Sigmoid colon (tissue), 7 donors: ENCODE data around the gene VMA21. TPM values are rescaled to one million over a fixed set of nuclear protein-coding genes. Genes with fewer than 3 reads are reported as not detected.
A peak's percentile ranks its signal among the peaks of the same experiment; 100 is the strongest.

Experiments
- DNase-seq: peaks from one replicate; pipeline ENCODE4 v3.0.0-alpha.2; 2019
- H3K27ac ChIP-seq, 4 donors: fragments of 200-600 bp; sonication (generic); one replicate each; pipeline ENCODE4 v1.5.1; 2016 to 2019; ENCODE audit warnings: mild to moderate bottlenecking in 1 of 4
- H3K27me3 ChIP-seq, 3 donors: fragments of 200-600 bp; sonication (generic); one replicate each; pipeline ENCODE4 v1.5.1; 2019; ENCODE audit warnings: mild to moderate bottlenecking in 1 of 3
- H3K36me3 ChIP-seq, 4 donors: fragments of 200-600 bp; sonication (generic); one replicate each; pipeline ENCODE4 v1.5.1; 2016 to 2019
- H3K4me1 ChIP-seq, 4 donors: fragments of 200-600 bp; sonication (generic); one replicate each; pipeline ENCODE4 v1.5.1; 2017 to 2019
- H3K4me3 ChIP-seq, 4 donors: fragments of 200-600 bp; sonication (generic); one replicate each; pipeline ENCODE4 v1.5.1; 2017 to 2019; ENCODE audit warnings: mild to moderate bottlenecking in 2 of 4, moderate library complexity in 1 of 4
- H3K9me3 ChIP-seq, 4 donors: fragments of 200-600 bp in 3 of 4; sonication (generic) in 3 of 4; one replicate each; pipeline versions ENCODE4 v1.5.1 to v1.6.1; 2013 to 2019
- EP300 ChIP-seq, 4 donors: sonication (generic); formaldehyde crosslinking; IDR thresholded peaks; one replicate each; pipeline ENCODE4 v1.6.1; 2017; ENCODE audit warnings: antibody characterized with exemption in 4 of 4
- POLR2A ChIP-seq, 2 donors: fragments of 450-650 bp; IDR thresholded peaks; one replicate each; pipeline ENCODE4 v1.6.1; 2016; ENCODE audit warnings: antibody characterized with exemption in 2 of 2, mild to moderate bottlenecking in 2 of 2, moderate library complexity in 2 of 2
- POLR2AphosphoS5 ChIP-seq, 4 donors: sonication (generic); formaldehyde crosslinking; IDR thresholded peaks; one replicate each; pipeline ENCODE4 v1.6.1; 2017; ENCODE audit warnings: antibody characterized with exemption in 4 of 4
- WGBS, 2 donors: extraction: QIAGEN DNeasy Blood & Tissue Kit; methylation state at CpG; one replicate each; pipeline ENCODE4 v1.1.7; 2013; 5-methylcytosine and 5-hydroxymethylcytosine counted together
- intact Hi-C: fragments of 100-400 bp; cut with DNase I; formaldehyde crosslinking; loops from one replicate; pipeline ENCODE4 v1.15.1; 2023
- polyA plus RNA-seq, 3 donors: library from polyadenylated mRNA; stranded (reverse); fragments of 200-250 nt; gene quantifications; one replicate each; pipeline ENCODE4 v1.2.3, GENCODE V29; 2013
- total RNA-seq, 4 donors: library from RNA; depleted of rRNA; stranded (reverse); fragments of >200 nt; gene quantifications; one replicate each; pipeline ENCODE4 v1.1.0, GENCODE V29; 2016
- TF ChIP-seq, protein P1 (sequence below), 4 experiments: fragments of 450-650 bp in 3 of 4; fragments of 200-600 bp in 1 of 4; IDR thresholded peaks; one replicate each; pipeline ENCODE4 v1.5.1; 2016 to 2019; ENCODE audit warnings: antibody characterized with exemption in 4 of 4, mild to moderate bottlenecking in 3 of 4, moderate library complexity in 2 of 4
- donor health status: healthy with polysubstance abuse.
- donor health status: Bipolar disorder and iron deficiency.
- donor health status: healthy.

VMA21 gene
- total and polyA plus RNA-seq, 7 donors, result 2.8 to 34.6 (median 20.2) TPM

DNA sequence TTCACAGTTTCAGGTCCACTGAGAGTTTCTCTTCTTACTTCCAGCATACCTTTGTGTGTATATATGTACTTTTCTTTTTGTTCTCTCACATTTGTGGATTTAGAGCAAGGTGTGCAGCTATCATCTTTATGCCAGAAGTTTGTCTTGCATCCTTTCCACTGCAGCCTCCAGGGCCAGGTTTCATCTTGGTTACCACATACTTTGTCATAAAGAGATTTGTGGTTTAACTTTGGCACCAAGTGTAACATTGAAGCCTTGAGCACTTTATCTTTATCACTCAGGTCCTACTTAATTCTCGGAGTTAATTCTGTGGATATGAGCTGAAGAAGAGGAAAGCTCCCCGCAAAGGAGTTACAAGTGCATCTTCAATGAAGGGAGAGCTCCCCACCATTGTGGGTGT lies 31.4 kb upstream of the VMA21 start:
- Histone ChIP-seq H3K36me3 (no peaks in the 10 kb centered on the region), H3K4me3 (no peak overlapping the region), H3K9me3 (no peaks in the 10 kb centered on the region), H3K27ac (no peak overlapping the region), H3K4me1 (no peaks in the 10 kb centered on the region), H3K27me3 (no peaks in the 10 kb centered on the region)
- WGBS, 2 donors, result 85 to 90% methylated on average over 2 of the region's 2 CpGs
- TF ChIP-seq POLR2A (IDR thresholded peaks at IDR 0.05) (no peak), EP300 (IDR thresholded peaks at IDR 0.05) (no peak), POLR2AphosphoS5 (IDR thresholded peaks at IDR 0.05) (no peak)
- TF ChIP-seq, protein P1, sequence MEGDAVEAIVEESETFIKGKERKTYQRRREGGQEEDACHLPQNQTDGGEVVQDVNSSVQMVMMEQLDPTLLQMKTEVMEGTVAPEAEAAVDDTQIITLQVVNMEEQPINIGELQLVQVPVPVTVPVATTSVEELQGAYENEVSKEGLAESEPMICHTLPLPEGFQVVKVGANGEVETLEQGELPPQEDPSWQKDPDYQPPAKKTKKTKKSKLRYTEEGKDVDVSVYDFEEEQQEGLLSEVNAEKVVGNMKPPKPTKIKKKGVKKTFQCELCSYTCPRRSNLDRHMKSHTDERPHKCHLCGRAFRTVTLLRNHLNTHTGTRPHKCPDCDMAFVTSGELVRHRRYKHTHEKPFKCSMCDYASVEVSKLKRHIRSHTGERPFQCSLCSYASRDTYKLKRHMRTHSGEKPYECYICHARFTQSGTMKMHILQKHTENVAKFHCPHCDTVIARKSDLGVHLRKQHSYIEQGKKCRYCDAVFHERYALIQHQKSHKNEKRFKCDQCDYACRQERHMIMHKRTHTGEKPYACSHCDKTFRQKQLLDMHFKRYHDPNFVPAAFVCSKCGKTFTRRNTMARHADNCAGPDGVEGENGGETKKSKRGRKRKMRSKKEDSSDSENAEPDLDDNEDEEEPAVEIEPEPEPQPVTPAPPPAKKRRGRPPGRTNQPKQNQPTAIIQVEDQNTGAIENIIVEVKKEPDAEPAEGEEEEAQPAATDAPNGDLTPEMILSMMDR (IDR thresholded peaks at IDR 0.05), result no peak
- intact Hi-C loops, result no loop called here
- DNase-seq, result no peak

DNA sequence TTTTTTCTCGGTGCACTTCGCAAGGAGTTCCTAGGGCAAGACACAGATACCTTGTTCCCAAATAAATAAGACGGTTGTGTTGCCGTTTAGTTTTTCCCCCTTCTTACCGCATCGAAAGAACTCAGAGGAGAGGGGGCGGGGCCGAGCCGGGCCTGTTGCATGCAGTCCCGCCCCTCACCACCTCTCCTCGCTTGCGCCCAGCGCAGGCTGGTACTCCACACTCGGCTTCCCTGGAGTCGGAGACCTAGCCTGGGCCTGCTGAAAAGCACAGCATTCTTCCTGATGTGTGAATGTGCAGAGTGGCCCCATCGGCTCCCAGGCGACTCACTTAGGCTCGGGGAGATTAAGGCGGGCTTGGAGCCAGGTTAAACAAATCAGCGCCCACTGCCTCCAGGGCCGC lies 26.1 kb upstream of the VMA21 start:
- DNase-seq, result no peak
- 15 to 21% methylated on average over 21 of the region's 21 CpGs for WGBS, 2 donors
- no peaks in the 10 kb centered on the region for H3K36me3 ChIP-seq
- TF ChIP-seq EP300 (IDR thresholded peaks at IDR 0.05), result no peak
- no peak for TF ChIP-seq POLR2A (IDR thresholded peaks at IDR 0.05)
- TF ChIP-seq POLR2AphosphoS5 (IDR thresholded peaks at IDR 0.05), result no peak
- TF ChIP-seq, protein P1 (IDR thresholded peaks at IDR 0.05), result no peak
- intact Hi-C loops, result no loop called here
- H3K4me3 ChIP-seq, result no peak overlapping the region
- no peak overlapping the region for H3K27ac ChIP-seq
- H3K4me1 ChIP-seq, result no peaks in the 10 kb centered on the region
- no peaks in the 10 kb centered on the region for H3K27me3 ChIP-seq
- H3K9me3 ChIP-seq, result no peaks in the 10 kb centered on the region

DNA sequence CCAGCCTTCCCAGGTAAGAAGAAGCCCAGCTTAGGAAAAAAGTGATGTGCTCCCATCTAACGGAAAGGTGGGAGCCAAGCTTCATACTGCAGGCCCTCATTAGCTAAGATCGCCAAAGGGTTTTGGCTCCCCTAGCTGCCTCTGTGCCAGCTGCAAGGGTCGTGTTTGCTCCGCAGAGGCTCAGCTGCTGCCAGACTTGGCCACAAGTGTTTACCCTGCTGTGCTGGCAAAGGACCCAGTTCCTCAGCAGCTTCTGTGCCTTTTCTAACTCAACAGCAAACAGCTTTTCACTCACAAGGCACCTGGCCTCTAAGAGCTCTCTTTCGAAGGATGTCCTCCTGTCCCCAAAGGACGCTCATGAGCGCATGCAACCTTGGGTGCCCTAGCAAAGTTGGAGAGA lies 12.2 kb upstream of the VMA21 start:
- H3K27me3 ChIP-seq, result no peaks in the 10 kb centered on the region
- H3K27ac ChIP-seq, result no peak overlapping the region
- no peaks in the 10 kb centered on the region for H3K9me3 ChIP-seq
- no peak for TF ChIP-seq POLR2AphosphoS5 (IDR thresholded peaks at IDR 0.05)
- no peak for TF ChIP-seq POLR2A (IDR thresholded peaks at IDR 0.05)
- TF ChIP-seq, protein P1 (IDR thresholded peaks at IDR 0.05), result no peak
- TF ChIP-seq EP300 (IDR thresholded peaks at IDR 0.05), result no peak
- intact Hi-C loops, result no loop called here
- DNase-seq, result no peak
- no peak overlapping the region for H3K4me3 ChIP-seq
- peaks cover 0 to 7% (median 3%) of the 10 kb centered on the region in 4 donors for H3K4me1 ChIP-seq
- WGBS, 2 donors, result 75 to 79% methylated on average over 7 of the region's 7 CpGs
- no peaks in the 10 kb centered on the region for H3K36me3 ChIP-seq

DNA sequence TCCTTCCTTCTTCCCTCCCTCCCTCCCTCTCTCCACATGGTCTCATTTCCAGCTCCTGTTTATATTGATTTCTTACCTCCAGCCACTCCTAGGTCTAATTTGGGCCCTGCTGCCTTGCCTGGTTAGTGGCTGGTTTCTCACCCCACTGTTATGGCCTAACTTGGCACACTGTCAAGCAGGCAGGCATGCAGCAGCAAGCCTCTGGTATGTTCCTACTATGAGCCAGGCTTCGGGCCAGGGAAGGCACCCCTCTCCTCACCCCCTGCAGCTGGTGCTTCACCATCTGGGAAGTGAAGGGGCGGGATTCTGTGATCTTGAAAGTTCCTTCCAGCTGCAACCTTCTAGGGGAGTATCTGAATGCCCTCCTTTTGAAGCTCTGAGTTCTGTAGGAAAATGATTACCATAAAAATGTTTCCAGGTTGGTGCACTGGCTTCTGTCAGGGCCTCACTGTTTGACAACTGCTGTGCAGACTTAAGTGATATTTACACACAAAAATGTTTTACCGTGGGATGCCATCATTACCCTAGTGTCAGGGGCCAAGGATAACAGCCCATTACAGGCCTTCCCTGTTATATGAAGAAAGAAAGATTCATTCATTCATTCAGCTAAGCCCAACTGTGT lies 10.1 kb upstream of the VMA21 start:
- Histone ChIP-seq H3K36me3 (no peaks in the 10 kb centered on the region), H3K9me3 (no peaks in the 10 kb centered on the region), H3K4me1 (peaks cover 0 to 7% (median 3%) of the 10 kb centered on the region in 4 donors), H3K27me3 (no peaks in the 10 kb centered on the region), H3K4me3 (no peak overlapping the region), H3K27ac (peak overlapping the region; percentile 49 to 76 (median 67))
- peak in 2 of 4 donors; percentile 46 to 76 for TF ChIP-seq EP300 (IDR thresholded peaks at IDR 0.05)
- TF ChIP-seq, protein P1 (IDR thresholded peaks at IDR 0.05), result no peak
- TF ChIP-seq POLR2AphosphoS5 (IDR thresholded peaks at IDR 0.05), result peak; percentile 77 to 92 (median 85)
- no peak for TF ChIP-seq POLR2A (IDR thresholded peaks at IDR 0.05)
- intact Hi-C loops, result no loop called here
- WGBS, 2 donors, result 65 to 68% methylated on average over 3 of the region's 3 CpGs
- peak; percentile 93 for DNase-seq

DNA sequence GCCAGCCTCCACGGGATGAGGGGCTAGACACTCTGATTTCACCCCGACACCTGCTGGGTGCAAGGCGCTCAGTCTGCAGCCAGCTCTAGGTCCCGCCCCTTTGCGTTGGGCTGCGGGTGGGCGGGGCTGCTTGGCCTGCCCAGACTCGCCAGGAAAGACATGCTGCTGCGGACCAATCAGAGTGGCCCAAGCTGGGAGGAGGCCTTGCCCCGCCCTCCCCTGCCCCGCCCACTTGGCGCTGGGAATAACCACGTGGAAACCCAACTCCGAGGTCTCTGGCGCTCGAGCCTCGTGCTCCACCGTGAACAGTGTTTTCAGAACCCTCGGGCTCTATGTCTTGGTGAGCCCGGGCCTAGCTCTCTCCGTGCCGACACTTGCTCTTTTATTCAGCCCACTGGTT lies 5.3 kb upstream of the VMA21 start:
- H3K4me1 ChIP-seq, result peaks cover 0 to 13% (median 4%) of the 10 kb centered on the region in 4 donors
- intact Hi-C loops, result no loop called here
- H3K4me3 ChIP-seq, result no peak overlapping the region
- no peak overlapping the region for H3K27ac ChIP-seq
- TF ChIP-seq POLR2A (IDR thresholded peaks at IDR 0.05), result no peak
- no peak for TF ChIP-seq EP300 (IDR thresholded peaks at IDR 0.05)
- TF ChIP-seq, protein P1 (IDR thresholded peaks at IDR 0.05), result no peak
- no peak for TF ChIP-seq POLR2AphosphoS5 (IDR thresholded peaks at IDR 0.05)
- 96 to 97% methylated on average over 22 of the region's 22 CpGs for WGBS, 2 donors
- H3K9me3 ChIP-seq, result no peaks in the 10 kb centered on the region
- no peak for DNase-seq
- H3K27me3 ChIP-seq, result no peaks in the 10 kb centered on the region
- H3K36me3 ChIP-seq, result no peaks in the 10 kb centered on the region
